Measurements from ENCODE around the gene LOXHD1.

LOXHD1 gene

DNA sequence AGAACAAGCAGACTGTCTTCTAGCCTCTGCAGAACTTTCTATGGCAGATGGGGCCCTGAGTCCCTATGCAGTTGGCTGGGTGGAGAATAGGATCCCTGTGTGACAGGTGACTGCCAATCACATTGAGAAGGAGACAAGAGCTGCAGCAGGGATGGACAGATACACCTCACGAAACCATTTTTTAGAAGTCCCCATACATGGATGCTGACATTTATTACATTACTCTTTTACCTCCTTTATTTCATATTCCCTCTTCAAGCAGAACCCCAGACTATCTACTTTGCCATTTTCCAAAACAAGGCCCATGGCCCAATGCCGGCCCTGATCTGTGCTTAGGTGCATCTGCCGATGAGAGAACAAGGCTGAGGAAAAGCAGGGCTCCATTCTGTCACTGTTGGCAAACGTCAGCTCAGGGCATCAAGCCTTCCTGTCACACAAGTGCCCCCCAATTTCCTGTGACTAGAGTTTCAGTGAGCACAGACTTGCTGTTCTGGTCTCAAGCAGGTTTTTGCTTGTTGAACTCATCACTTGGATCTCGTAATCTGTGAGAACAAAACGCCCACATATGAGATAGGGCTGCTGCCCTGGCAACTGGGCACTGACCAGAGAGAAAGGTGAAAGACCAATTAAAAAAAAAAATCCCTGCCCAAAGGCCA, 35.8 kb downstream of the LOXHD1 start:
- TF ChIP-seq, protein P1, sequence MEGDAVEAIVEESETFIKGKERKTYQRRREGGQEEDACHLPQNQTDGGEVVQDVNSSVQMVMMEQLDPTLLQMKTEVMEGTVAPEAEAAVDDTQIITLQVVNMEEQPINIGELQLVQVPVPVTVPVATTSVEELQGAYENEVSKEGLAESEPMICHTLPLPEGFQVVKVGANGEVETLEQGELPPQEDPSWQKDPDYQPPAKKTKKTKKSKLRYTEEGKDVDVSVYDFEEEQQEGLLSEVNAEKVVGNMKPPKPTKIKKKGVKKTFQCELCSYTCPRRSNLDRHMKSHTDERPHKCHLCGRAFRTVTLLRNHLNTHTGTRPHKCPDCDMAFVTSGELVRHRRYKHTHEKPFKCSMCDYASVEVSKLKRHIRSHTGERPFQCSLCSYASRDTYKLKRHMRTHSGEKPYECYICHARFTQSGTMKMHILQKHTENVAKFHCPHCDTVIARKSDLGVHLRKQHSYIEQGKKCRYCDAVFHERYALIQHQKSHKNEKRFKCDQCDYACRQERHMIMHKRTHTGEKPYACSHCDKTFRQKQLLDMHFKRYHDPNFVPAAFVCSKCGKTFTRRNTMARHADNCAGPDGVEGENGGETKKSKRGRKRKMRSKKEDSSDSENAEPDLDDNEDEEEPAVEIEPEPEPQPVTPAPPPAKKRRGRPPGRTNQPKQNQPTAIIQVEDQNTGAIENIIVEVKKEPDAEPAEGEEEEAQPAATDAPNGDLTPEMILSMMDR (conservative IDR thresholded peaks at IDR 0.05), result no peak
- H3K27ac ChIP-seq, result no peak overlapping the region

DNA sequence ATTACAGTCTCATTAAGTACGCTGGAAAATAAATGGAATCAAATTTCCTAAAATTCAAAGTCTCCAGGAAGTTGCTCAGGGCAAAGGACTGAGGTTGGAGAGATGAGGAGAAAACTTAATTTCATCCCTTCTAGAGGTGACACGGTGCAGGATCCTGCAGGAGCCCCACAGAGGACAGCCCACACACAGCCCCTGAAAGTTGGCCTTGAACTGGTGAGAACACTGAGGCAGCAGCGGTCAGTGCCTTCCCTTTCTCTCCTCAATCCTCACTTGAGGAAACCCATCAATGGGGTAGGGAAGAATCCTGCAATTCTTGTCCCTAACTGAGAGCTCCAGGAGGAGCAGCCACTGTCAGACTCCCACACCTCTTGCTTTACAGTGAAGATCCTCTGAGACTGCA, 37.5 kb downstream of the LOXHD1 start:
- TF ChIP-seq, protein P1 (conservative IDR thresholded peaks at IDR 0.05), result no peak
- H3K27ac ChIP-seq, result no peak overlapping the region

DNA sequence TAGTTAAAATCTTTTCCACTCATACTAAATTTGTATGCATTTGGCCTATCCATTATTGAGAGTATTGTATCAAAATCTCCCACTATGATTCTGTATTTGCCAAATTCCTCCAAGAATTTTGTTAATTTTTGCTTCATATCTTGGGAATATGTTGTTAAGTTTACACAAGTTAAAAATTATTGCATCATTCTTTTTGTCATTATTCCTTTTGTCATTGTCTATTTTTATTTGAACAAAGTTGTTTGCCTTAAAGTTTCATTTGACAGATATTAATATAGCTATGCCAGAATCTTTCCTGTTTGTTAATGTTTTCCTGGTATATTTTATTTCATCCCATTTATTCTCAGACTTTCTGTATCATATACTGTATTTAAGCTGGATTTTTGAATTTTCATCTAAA, 41.3 kb downstream of the LOXHD1 start:
- TF ChIP-seq, protein P1 (conservative IDR thresholded peaks at IDR 0.05), result no peak
- H3K27ac ChIP-seq, result no peak overlapping the region

DNA sequence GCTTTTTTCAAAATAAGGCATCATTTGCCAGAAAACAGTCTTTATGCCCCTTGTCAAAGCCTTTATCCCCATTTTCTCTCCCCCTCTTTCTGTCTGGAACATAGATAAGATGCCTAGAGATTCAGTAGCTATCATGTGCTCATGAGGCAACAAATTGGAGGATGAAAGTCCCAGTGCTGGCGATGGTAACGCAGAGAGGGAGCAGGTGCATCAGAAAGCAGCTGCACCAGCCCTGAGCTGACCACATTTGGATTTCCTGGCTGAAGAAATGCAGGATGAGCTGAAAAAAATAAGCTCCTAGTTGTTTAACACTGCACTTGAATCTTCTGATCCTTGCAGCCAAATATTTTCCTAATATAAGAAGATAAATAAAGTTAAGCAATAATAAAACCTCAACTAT, 48.0 kb downstream of the LOXHD1 start:
- TF ChIP-seq, protein P1 (conservative IDR thresholded peaks at IDR 0.05), result no peak
- H3K27ac ChIP-seq, result no peak overlapping the region

DNA sequence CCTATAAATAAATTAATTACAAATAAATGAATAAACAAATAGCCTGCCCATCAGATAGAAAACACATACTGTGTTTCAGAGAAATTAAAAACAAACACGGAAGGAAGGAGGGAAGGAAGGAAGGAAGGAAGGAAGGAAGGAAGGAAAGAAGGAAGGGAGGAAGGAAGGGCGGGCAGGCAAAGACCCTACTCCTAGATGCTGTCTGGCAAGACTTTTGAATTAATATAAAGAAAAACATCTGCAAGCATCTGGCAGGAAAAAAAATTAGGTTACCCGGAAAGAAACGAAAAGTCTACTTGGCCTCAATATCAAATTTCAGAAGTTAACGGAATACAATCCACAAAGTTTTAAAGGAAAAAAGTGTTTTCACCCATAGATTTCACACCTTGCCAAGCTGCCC, 49.1 kb downstream of the LOXHD1 start:
- TF ChIP-seq, protein P1 (conservative IDR thresholded peaks at IDR 0.05), result no peak
- H3K27ac ChIP-seq, result no peak overlapping the region

DNA sequence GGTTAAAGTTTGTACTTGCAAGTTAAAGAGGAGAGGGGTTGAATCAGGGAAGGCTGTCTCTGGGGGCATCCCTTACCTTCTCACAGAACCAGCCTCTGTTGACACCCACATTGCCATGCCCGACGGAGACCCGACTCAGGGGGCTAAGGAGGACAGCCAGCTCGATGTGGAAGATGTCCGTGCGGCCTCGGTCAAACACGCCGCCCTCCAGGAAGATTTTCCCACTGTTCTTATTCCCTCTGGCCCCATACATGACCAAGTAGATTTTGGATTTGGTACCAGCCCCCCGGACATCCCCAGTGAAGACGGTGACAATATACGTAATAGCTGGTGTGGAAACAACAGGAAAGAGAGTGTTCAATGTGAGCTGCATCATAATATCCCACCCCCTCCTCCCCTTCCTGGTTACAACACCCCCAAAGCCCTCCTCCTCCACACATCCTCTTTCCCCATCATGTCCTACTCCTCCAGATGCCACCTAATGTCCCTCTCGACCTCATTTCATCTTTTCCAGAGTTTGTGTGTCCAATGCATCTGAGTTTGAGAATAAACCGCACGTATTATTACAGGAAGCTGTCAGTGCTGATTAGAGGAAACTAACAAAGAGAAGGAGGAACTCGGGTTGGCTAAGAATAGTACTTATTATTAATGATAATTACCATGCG, 55.7 kb downstream of the LOXHD1 start:
- TF ChIP-seq, protein P1 (conservative IDR thresholded peaks at IDR 0.05), result no peak
- H3K27ac ChIP-seq, result no peak overlapping the region

DNA sequence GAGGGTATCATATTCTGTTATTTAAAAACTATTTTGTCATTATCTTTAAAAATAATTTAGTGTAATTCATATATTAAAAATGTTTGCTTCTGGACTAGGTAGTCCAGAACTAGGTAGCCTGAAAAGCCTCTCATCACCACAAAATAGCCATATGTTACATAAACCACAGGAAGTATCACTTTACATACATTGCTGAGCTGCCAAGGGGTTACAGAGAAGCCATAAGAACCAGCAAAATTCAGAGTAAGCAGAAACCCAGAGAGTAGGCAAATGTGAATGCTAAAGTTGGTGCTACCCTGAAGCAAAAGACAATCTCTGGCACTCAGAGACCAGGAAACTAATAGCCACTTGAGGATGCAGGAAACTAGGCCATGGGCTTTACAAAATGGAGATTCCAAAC, 60.9 kb downstream of the LOXHD1 start:
- TF ChIP-seq, protein P1 (conservative IDR thresholded peaks at IDR 0.05), result no peak
- no peak overlapping the region for H3K27ac ChIP-seq

Measured in VCaP (cell line).